GM19468 (cell line): ENCODE data around the gene KRT71.

Experiments used
- ATAC-seq: cut with Tn5 transposase; IDR thresholded peaks from one replicate; pipeline ENCODE4 v1.9.1; 2021; ENCODE audit warnings: mild to moderate bottlenecking, moderate library complexity, moderate number of reproducible peaks; ENCODE audit not compliant: unreplicated experiment; ENCODE audit errors: extremely low read depth

The KRT71 gene

GRCh38 chr12:52541709-52542108, 11.2 kb downstream of the KRT71 start:
- no peak for ATAC-seq

- no peak for ATAC-seq
Observed at GRCh38 chr12:52540531-52540930, 12.4 kb downstream of the KRT71 start.

- ATAC-seq: no peak
Observed at GRCh38 chr12:52539821-52540173, 13.1 kb downstream of the KRT71 start.

GRCh38 chr12:52539083-52539820, 13.7 kb downstream of the KRT71 start:
- no peak for ATAC-seq

GRCh38 chr12:52537101-52537500, 15.8 kb downstream of the KRT71 start:
- ATAC-seq: no peak

- ATAC-seq: no peak
Observed at GRCh38 chr12:52535574-52535973, 17.4 kb downstream of the KRT71 start.

- ATAC-seq: no peak
Observed at GRCh38 chr12:52534482-52534881, 18.5 kb downstream of the KRT71 start.

GRCh38 chr12:52533686-52534470, 19.1 kb downstream of the KRT71 start:
- no peak for ATAC-seq

GRCh38 chr12:52532636-52533035, 20.3 kb downstream of the KRT71 start:
- ATAC-seq: no peak

- ATAC-seq: no peak
Observed at GRCh38 chr12:52531566-52532300, 21.2 kb downstream of the KRT71 start.

- ATAC-seq: no peak
Observed at GRCh38 chr12:52530905-52531304, 22.0 kb downstream of the KRT71 start.

- no peak for ATAC-seq
Observed at GRCh38 chr12:52530366-52530765, 22.6 kb downstream of the KRT71 start.

- ATAC-seq: no peak
Observed at GRCh38 chr12:52529846-52530245, 23.1 kb downstream of the KRT71 start.

GRCh38 chr12:52529417-52529816, 23.5 kb downstream of the KRT71 start:
- ATAC-seq: no peak

- ATAC-seq: no peak
Observed at GRCh38 chr12:52528641-52529143, 24.3 kb downstream of the KRT71 start.

- no peak for ATAC-seq
Observed at GRCh38 chr12:52527121-52527800, 25.7 kb downstream of the KRT71 start.

GRCh38 chr12:52526511-52526951, 26.4 kb downstream of the KRT71 start:
- no peak for ATAC-seq

GRCh38 chr12:52525661-52526499, 27.1 kb downstream of the KRT71 start:
- no peak for ATAC-seq

GRCh38 chr12:52524898-52525591, 27.9 kb downstream of the KRT71 start:
- ATAC-seq: no peak
